ENCODE results near the gene RBM26. TPM values are rescaled to one million over a fixed set of nuclear protein-coding genes. Genes with fewer than 3 reads are reported as not detected.
A peak's percentile ranks its signal among the peaks of the same experiment; 100 is the strongest.

RBM26 gene
- total RNA-seq, 1 donor from 2014 or later = 42.0 TPM

DNA sequence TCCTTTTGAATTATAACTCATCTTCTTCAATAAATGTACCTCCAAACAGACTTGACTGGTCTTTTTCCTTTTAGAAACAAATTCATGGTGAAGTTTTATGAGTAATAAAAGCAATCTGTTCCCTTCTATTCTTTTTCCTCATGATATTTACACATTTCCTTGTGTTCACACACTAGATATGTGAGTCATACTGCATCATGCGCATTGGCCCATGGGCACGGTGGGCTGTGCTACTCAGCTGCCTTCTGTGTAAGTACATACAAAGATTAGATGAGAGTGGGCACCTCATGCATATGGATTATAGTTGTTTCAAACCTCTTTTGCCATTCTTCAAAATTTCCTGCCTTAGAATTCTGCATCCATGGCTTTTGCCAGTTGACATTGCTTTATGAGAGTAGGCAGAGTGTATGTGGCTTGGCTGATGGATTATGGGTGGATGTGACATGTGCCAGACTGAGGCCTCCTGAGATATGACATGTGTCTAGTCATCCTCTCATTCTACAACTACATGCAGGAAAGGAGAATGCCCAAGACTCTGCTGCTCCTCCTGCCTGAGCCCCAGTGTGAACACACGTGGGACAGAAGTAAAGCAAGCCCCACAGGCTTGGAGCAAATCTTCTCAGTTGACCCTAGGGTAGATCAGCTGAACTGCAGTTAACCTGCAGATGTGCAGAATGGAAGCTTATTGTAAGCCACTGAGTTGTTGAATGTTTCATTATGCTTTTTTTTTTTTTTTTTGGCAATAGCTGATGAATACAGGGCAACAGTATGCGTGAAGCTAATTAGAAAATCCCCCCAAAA lies 109.9 kb downstream of the RBM26 start:
- Histone ChIP-seq H3K27ac (no peak overlapping the region), H3K27me3 (no peaks in the 10 kb centered on the region), H3K4me3 (no peak overlapping the region), H3K4me1 (no peaks in the 10 kb centered on the region), H3K36me3 (no peaks in the 10 kb centered on the region), H3K9me3 (no peaks in the 10 kb centered on the region)
- intact Hi-C loops (cut with DNase I) = no loop called here
- TF ChIP-seq, protein P1, sequence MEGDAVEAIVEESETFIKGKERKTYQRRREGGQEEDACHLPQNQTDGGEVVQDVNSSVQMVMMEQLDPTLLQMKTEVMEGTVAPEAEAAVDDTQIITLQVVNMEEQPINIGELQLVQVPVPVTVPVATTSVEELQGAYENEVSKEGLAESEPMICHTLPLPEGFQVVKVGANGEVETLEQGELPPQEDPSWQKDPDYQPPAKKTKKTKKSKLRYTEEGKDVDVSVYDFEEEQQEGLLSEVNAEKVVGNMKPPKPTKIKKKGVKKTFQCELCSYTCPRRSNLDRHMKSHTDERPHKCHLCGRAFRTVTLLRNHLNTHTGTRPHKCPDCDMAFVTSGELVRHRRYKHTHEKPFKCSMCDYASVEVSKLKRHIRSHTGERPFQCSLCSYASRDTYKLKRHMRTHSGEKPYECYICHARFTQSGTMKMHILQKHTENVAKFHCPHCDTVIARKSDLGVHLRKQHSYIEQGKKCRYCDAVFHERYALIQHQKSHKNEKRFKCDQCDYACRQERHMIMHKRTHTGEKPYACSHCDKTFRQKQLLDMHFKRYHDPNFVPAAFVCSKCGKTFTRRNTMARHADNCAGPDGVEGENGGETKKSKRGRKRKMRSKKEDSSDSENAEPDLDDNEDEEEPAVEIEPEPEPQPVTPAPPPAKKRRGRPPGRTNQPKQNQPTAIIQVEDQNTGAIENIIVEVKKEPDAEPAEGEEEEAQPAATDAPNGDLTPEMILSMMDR (IDR thresholded peaks at IDR 0.05) = no peak
- ATAC-seq (no peak), DNase-seq (no peak)

DNA sequence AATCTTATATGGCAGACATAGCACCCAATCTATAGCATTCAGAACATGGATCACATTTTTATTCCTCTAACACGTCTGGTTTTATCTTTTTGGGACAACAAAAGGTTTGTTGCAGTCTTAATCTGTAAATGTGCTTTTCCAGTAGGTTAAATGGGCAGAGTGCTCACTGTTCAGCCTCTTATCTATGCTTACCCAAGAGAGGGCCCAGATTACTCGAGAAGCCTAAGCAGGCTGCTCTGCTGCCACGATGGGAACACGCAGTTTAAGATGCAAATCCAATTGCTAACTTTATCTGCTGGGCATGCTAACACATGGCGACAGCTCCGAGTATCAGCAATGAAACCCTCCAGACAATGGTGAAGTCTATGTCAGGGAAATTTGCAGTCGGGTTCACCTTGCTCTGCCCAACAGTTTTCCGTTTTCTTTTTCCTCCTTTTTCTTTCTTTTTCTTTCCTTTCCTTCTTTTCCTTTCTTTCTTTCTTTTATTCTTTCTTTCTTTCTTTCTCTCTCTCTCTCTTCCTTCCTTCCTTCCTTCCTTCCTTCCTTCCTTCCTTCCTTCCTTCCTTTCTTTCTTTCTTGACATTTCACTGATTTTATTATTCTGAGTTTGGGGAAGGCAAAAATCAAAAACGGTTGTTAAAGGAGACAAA lies 115.3 kb downstream of the RBM26 start:
- H3K36me3 ChIP-seq = no peaks in the 10 kb centered on the region
- H3K9me3 ChIP-seq = no peaks in the 10 kb centered on the region
- DNase-seq = no peak
- H3K27me3 ChIP-seq = no peaks in the 10 kb centered on the region
- H3K4me1 ChIP-seq = no peaks in the 10 kb centered on the region
- TF ChIP-seq, protein P1 (IDR thresholded peaks at IDR 0.05) = no peak
- H3K27ac ChIP-seq = no peak overlapping the region
- ATAC-seq = no peak
- intact Hi-C loops (cut with DNase I) = no loop called here
- no peak overlapping the region for H3K4me3 ChIP-seq

- no peaks in the 10 kb centered on the region for H3K36me3 ChIP-seq
- no peak overlapping the region for H3K27ac ChIP-seq
- H3K4me3 ChIP-seq = no peak overlapping the region
- no peaks in the 10 kb centered on the region for H3K9me3 ChIP-seq
- DNase-seq = no peak
- H3K27me3 ChIP-seq = no peaks in the 10 kb centered on the region
- intact Hi-C loops (cut with DNase I) = no loop called here
- no peaks in the 10 kb centered on the region for H3K4me1 ChIP-seq
- ATAC-seq = peak; percentile 85
- TF ChIP-seq, protein P1 (IDR thresholded peaks at IDR 0.05) = no peak
Measured at GRCh38 chr13:79289571-79289970, 116.5 kb downstream of the RBM26 start.

GRCh38 chr13:79287939-79288795 lies 117.9 kb downstream of the RBM26 start:
- Histone ChIP-seq H3K9me3 (no peaks in the 10 kb centered on the region), H3K27ac (no peak overlapping the region), H3K4me1 (no peaks in the 10 kb centered on the region), H3K27me3 (no peaks in the 10 kb centered on the region), H3K36me3 (no peaks in the 10 kb centered on the region), H3K4me3 (no peak overlapping the region)
- no peak for ATAC-seq
- intact Hi-C loops (cut with DNase I) = no loop called here
- TF ChIP-seq, protein P1 (IDR thresholded peaks at IDR 0.05) = no peak
- DNase-seq = no peak

- no peak for DNase-seq
- Histone ChIP-seq H3K4me1 (no peaks in the 10 kb centered on the region), H3K36me3 (no peaks in the 10 kb centered on the region), H3K27me3 (no peaks in the 10 kb centered on the region), H3K27ac (no peak overlapping the region), H3K9me3 (no peaks in the 10 kb centered on the region), H3K4me3 (no peak overlapping the region)
- TF ChIP-seq, protein P1 (IDR thresholded peaks at IDR 0.05) = no peak
- intact Hi-C loops (cut with DNase I) = no loop called here
- ATAC-seq = no peak
Measured at GRCh38 chr13:79285159-79285558, 120.9 kb downstream of the RBM26 start.

Data from upper lobe of right lung (tissue), 1 donor.